Measurements from ENCODE around the gene POLE4. TPM values are rescaled to one million over a fixed set of nuclear protein-coding genes. Genes with fewer than 3 reads are reported as not detected.

The POLE4 gene
- polyA plus RNA-seq: 10 to 100 TPM; 18.6 to 79.0 (median 58.6) TPM

- H3K27ac ChIP-seq (ENCODE audit: low read depth, low read length): peak within 1 kb of the TSS; percentile 75
- WGBS, 3 donors: 1% methylated on average over 78 to 81 of the region's 81 CpGs
These were observed at the start of gene POLE4 for GRCh38 chr2:74958274-74959105. Gene POLE4 (plus strand): TSS chr2:74958643. CDS start chr2:74958680, 37 bp downstream.

- WGBS, 3 donors: 23 to 37% (median 32%) methylated on average over 31 of the region's 31 CpGs
- H3K27ac ChIP-seq (ENCODE audit: low read depth, low read length): no peak overlapping the region
These were observed 49.5 kb upstream of the POLE4 start for GRCh38 chr2:74908748-74909444.

- no peak overlapping the region for H3K27ac ChIP-seq (ENCODE audit: low read depth, low read length)
- WGBS, 3 donors: 86 to 94% (median 87%) methylated on average over 1 of the region's 1 CpG
These were observed 48.2 kb upstream of the POLE4 start for GRCh38 chr2:74910245-74910644.

- 64 to 73% (median 66%) methylated on average over 4 of the region's 4 CpGs for WGBS, 3 donors
- H3K27ac ChIP-seq (ENCODE audit: low read depth, low read length): no peak overlapping the region
These were observed 47.4 kb upstream of the POLE4 start for GRCh38 chr2:74911061-74911460.

GRCh38 chr2:74915743-74916142 lies 42.7 kb upstream of the POLE4 start:
- 65 to 73% (median 71%) methylated on average over 4 of the region's 4 CpGs for WGBS, 3 donors
- no peak overlapping the region for H3K27ac ChIP-seq (ENCODE audit: low read depth, low read length)

- H3K27ac ChIP-seq (ENCODE audit: low read depth, low read length): no peak overlapping the region
- WGBS, 3 donors: 64 to 67% (median 65%) methylated on average over 2 of the region's 2 CpGs
These were observed 42.0 kb upstream of the POLE4 start for GRCh38 chr2:74916394-74916793.

GRCh38 chr2:74917702-74918619 lies 40.5 kb upstream of the POLE4 start:
- WGBS, 3 donors: 77 to 84% (median 84%) methylated on average over 20 of the region's 20 CpGs
- no peak overlapping the region for H3K27ac ChIP-seq (ENCODE audit: low read depth, low read length)

GRCh38 chr2:74919827-74920226 lies 38.6 kb upstream of the POLE4 start:
- 1 to 4% (median 3%) methylated on average over 31 to 34 of the region's 34 CpGs for WGBS, 3 donors
- H3K27ac ChIP-seq (ENCODE audit: low read depth, low read length): no peak overlapping the region

- no peak overlapping the region for H3K27ac ChIP-seq (ENCODE audit: low read depth, low read length)
- WGBS, 3 donors: 83 to 98% (median 89%) methylated on average over 2 of the region's 2 CpGs
These were observed 37.2 kb upstream of the POLE4 start for GRCh38 chr2:74921236-74921736.

GRCh38 chr2:74922592-74923227 lies 35.7 kb upstream of the POLE4 start:
- H3K27ac ChIP-seq (ENCODE audit: low read depth, low read length): no peak overlapping the region

GRCh38 chr2:74924463-74925265 lies 33.8 kb upstream of the POLE4 start:
- H3K27ac ChIP-seq (ENCODE audit: low read depth, low read length): no peak overlapping the region
- 79 to 93% (median 90%) methylated on average over 11 of the region's 11 CpGs for WGBS, 3 donors

More at GRCh38 chr2:74922592-74923227, 35.7 kb upstream of the POLE4 start:
- WGBS, 3 donors: 42 to 72% (median 43%) methylated on average over 5 of the region's 5 CpGs

GRCh38 chr2:74925361-74925786 lies 33.1 kb upstream of the POLE4 start:
- no peak overlapping the region for H3K27ac ChIP-seq (ENCODE audit: low read depth, low read length)
- WGBS, 3 donors: 60 to 78% (median 60%) methylated on average over 2 of the region's 2 CpGs

- 79 to 83% (median 83%) methylated on average over 5 of the region's 5 CpGs for WGBS, 3 donors
These were observed 30.8 kb upstream of the POLE4 start for GRCh38 chr2:74927621-74928020.

GRCh38 chr2:74930811-74931486 lies 27.5 kb upstream of the POLE4 start:
- WGBS, 3 donors: 87 to 95% (median 91%) methylated on average over 8 of the region's 8 CpGs
- H3K27ac ChIP-seq (ENCODE audit: low read depth, low read length): no peak overlapping the region

More at GRCh38 chr2:74927621-74928020, 30.8 kb upstream of the POLE4 start:
- no peak overlapping the region for H3K27ac ChIP-seq (ENCODE audit: low read depth, low read length)

GRCh38 chr2:74931940-74932339 lies 26.5 kb upstream of the POLE4 start:
- WGBS, 3 donors: 65 to 100% (median 95%) methylated on average over 2 of the region's 2 CpGs
- H3K27ac ChIP-seq (ENCODE audit: low read depth, low read length): no peak overlapping the region

GRCh38 chr2:74935975-74936391 lies 22.5 kb upstream of the POLE4 start:
- no peak overlapping the region for H3K27ac ChIP-seq (ENCODE audit: low read depth, low read length)
- WGBS, 3 donors: 90 to 91% (median 91%) methylated on average over 4 of the region's 4 CpGs

All from adipose tissue (tissue), 3 donors.